HEK293 (cell line): ENCODE results near the gene ISG15.

Source experiments
- GLIS1 ChIP-seq: fragments of 450-650 bp; formaldehyde crosslinking; IDR thresholded peaks from 2 replicates; pipeline ENCODE4 v1.5.1; 2016; ENCODE audit warnings: missing biosample characterization, missing genetic modification characterization
- GLIS2 ChIP-seq: fragments of 450-650 bp; formaldehyde crosslinking; IDR thresholded peaks from 2 replicates; pipeline ENCODE4 v1.5.1; 2016; ENCODE audit warnings: missing biosample characterization, missing genetic modification characterization
- KLF16 ChIP-seq: fragments of 450-650 bp; formaldehyde crosslinking; IDR thresholded peaks from 2 replicates; pipeline ENCODE4 v1.5.1; 2017; ENCODE audit warnings: missing biosample characterization, missing genetic modification characterization
- KLF7 ChIP-seq: fragments of 450-650 bp; formaldehyde crosslinking; IDR thresholded peaks from 2 replicates; pipeline ENCODE4 v1.5.1; 2016; ENCODE audit warnings: missing biosample characterization, missing genetic modification characterization, borderline replicate concordance
- KLF9 ChIP-seq: fragments of 450-650 bp; formaldehyde crosslinking; IDR thresholded peaks from 2 replicates; pipeline ENCODE4 v1.5.1; 2016; ENCODE audit warnings: missing biosample characterization, missing genetic modification characterization, low read depth
- PRDM1 ChIP-seq: fragments of 450-650 bp; formaldehyde crosslinking; IDR thresholded peaks from 2 replicates; pipeline ENCODE4; 2016; ENCODE audit warnings: missing biosample characterization, missing genetic modification characterization
- REPIN1 ChIP-seq: fragments of 450-650 bp; formaldehyde crosslinking; IDR thresholded peaks from 2 replicates; pipeline ENCODE4 v1.5.1; 2017; ENCODE audit warnings: missing biosample characterization, missing genetic modification characterization, low read depth
- SP2 ChIP-seq: fragments of 450-650 bp; formaldehyde crosslinking; IDR thresholded peaks from 2 replicates; pipeline ENCODE4 v1.5.1; 2016; ENCODE audit warnings: missing biosample characterization, missing genetic modification characterization
- SP3 ChIP-seq: fragments of 450-650 bp; formaldehyde crosslinking; IDR thresholded peaks from 2 replicates; pipeline ENCODE4 v1.5.1; 2016; ENCODE audit warnings: missing biosample characterization, missing genetic modification characterization
- YY2 ChIP-seq: fragments of 450-650 bp; formaldehyde crosslinking; IDR thresholded peaks from 2 replicates; pipeline ENCODE4 v1.5.1; 2016; ENCODE audit warnings: missing biosample characterization, missing genetic modification characterization
- ZBTB20 ChIP-seq: fragments of 450-650 bp; formaldehyde crosslinking; IDR thresholded peaks from 2 replicates; pipeline ENCODE4 v1.5.1; 2016; ENCODE audit warnings: missing biosample characterization, missing genetic modification characterization
- ZBTB21 ChIP-seq: fragments of 450-650 bp; formaldehyde crosslinking; IDR thresholded peaks from 2 replicates; pipeline ENCODE4 v1.5.1; 2017; ENCODE audit warnings: missing biosample characterization, missing genetic modification characterization
- ZBTB49 ChIP-seq: fragments of 450-650 bp; formaldehyde crosslinking; IDR thresholded peaks from 2 replicates; pipeline ENCODE4 v1.5.1; 2016; ENCODE audit warnings: missing biosample characterization, missing genetic modification characterization, low read depth
- ZBTB7A ChIP-seq: fragments of 450-650 bp; formaldehyde crosslinking; IDR thresholded peaks from 2 replicates; pipeline ENCODE4 v1.5.1; 2016; ENCODE audit warnings: low read depth, missing biosample characterization, missing genetic modification characterization
- ZBTB8A ChIP-seq: fragments of 450-650 bp; formaldehyde crosslinking; IDR thresholded peaks from 2 replicates; pipeline ENCODE4 v1.5.1; 2016; ENCODE audit warnings: missing biosample characterization, missing genetic modification characterization
- ZFHX2 ChIP-seq: fragments of 450-650 bp; formaldehyde crosslinking; conservative IDR thresholded peaks from 2 replicates; pipeline ENCODE4 v1.5.1; 2016; ENCODE audit warnings: missing biosample characterization, missing genetic modification characterization
- ZFP37 ChIP-seq: fragments of 450-650 bp; formaldehyde crosslinking; IDR thresholded peaks from 2 replicates; pipeline ENCODE4 v1.5.1; 2016; ENCODE audit warnings: missing biosample characterization, missing genetic modification characterization
- ZFP41 ChIP-seq: fragments of 450-650 bp; formaldehyde crosslinking; IDR thresholded peaks from 2 replicates; pipeline ENCODE4 v1.5.1; 2016; ENCODE audit warnings: missing biosample characterization, missing genetic modification characterization, borderline replicate concordance
- ZFP69B ChIP-seq: fragments of 450-650 bp; formaldehyde crosslinking; IDR thresholded peaks from 2 replicates; pipeline ENCODE4 v1.5.1; 2016; ENCODE audit warnings: missing biosample characterization, missing genetic modification characterization
- ZIC2 ChIP-seq: fragments of 450-650 bp; formaldehyde crosslinking; IDR thresholded peaks from 2 replicates; pipeline ENCODE4 v1.5.1; 2016; ENCODE audit warnings: missing biosample characterization, missing genetic modification characterization
- ZNF140 ChIP-seq: fragments of 450-650 bp; formaldehyde crosslinking; IDR thresholded peaks from 2 replicates; pipeline ENCODE4 v1.5.1; 2016; ENCODE audit warnings: missing biosample characterization, missing genetic modification characterization
- ZNF16 ChIP-seq: fragments of 450-650 bp; formaldehyde crosslinking; IDR thresholded peaks from 2 replicates; pipeline ENCODE4 v1.5.1; 2016; ENCODE audit warnings: low read depth, missing biosample characterization, missing genetic modification characterization
- ZNF266 ChIP-seq: fragments of 450-650 bp; formaldehyde crosslinking; IDR thresholded peaks from 2 replicates; pipeline ENCODE4 v1.5.1; 2016; ENCODE audit warnings: missing biosample characterization, missing genetic modification characterization, low read depth
- ZNF311 ChIP-seq: fragments of 450-650 bp; formaldehyde crosslinking; IDR thresholded peaks from 2 replicates; pipeline ENCODE4 v1.5.1; 2017; ENCODE audit warnings: missing biosample characterization, missing genetic modification characterization, borderline replicate concordance
- ZNF366 ChIP-seq: fragments of 450-650 bp; formaldehyde crosslinking; conservative IDR thresholded peaks from 2 replicates; pipeline ENCODE4 v1.5.1; 2016; ENCODE audit warnings: missing biosample characterization, missing genetic modification characterization
- ZNF394 ChIP-seq: fragments of 450-650 bp; formaldehyde crosslinking; IDR thresholded peaks from 2 replicates; pipeline ENCODE4 v1.5.1; 2016; ENCODE audit warnings: missing biosample characterization, missing genetic modification characterization, mild to moderate bottlenecking, moderate library complexity, borderline replicate concordance
- ZNF488 ChIP-seq: fragments of 450-650 bp; formaldehyde crosslinking; IDR thresholded peaks from 2 replicates; pipeline ENCODE4 v1.5.1; 2016; ENCODE audit warnings: missing biosample characterization, missing genetic modification characterization
- ZNF529 ChIP-seq: fragments of 450-650 bp; formaldehyde crosslinking; IDR thresholded peaks from 2 replicates; pipeline ENCODE4 v1.5.1; 2017; ENCODE audit warnings: missing genetic modification characterization, missing biosample characterization; ENCODE audit not compliant: insufficient replicate concordance
- ZNF548 ChIP-seq: fragments of 450-650 bp; formaldehyde crosslinking; IDR thresholded peaks from 2 replicates; pipeline ENCODE4 v1.5.1; 2016; ENCODE audit warnings: missing biosample characterization, missing genetic modification characterization
- ZNF561 ChIP-seq: fragments of 450-650 bp; IDR thresholded peaks from 2 replicates; pipeline ENCODE4 v1.5.1; 2018; ENCODE audit warnings: missing biosample characterization, missing genetic modification characterization, borderline replicate concordance
- ZNF600 ChIP-seq: fragments of 450-650 bp; formaldehyde crosslinking; IDR thresholded peaks from 2 replicates; pipeline ENCODE4 v1.5.1; 2016; ENCODE audit warnings: missing biosample characterization, missing genetic modification characterization
- ZNF660 ChIP-seq: fragments of 450-650 bp; IDR thresholded peaks from 2 replicates; pipeline ENCODE4 v1.5.1; 2018; ENCODE audit warnings: missing biosample characterization, mild to moderate bottlenecking, missing genetic modification characterization
- ZNF707 ChIP-seq: fragments of 450-650 bp; formaldehyde crosslinking; IDR thresholded peaks from 2 replicates; pipeline ENCODE4 v1.5.1; 2016; ENCODE audit warnings: missing biosample characterization, missing genetic modification characterization
- ZNF837 ChIP-seq: fragments of 450-650 bp; formaldehyde crosslinking; IDR thresholded peaks from 2 replicates; pipeline ENCODE4 v1.5.1; 2016; ENCODE audit warnings: missing biosample characterization, missing genetic modification characterization
- ZXDB ChIP-seq: fragments of 450-650 bp; formaldehyde crosslinking; IDR thresholded peaks from 2 replicates; pipeline ENCODE4 v1.5.1; 2016; ENCODE audit warnings: missing biosample characterization, missing genetic modification characterization

ISG15 gene

GRCh38 chr1:1013105-1013921, at the start of gene ISG15 (continued):
- TF ChIP-seq ZBTB7A (tag by site-specific recombination), result 0 out of 2 replicates have a peak, but pooled peaks have one; percentile 23
- peak; percentile 63 for TF ChIP-seq ZNF366
- no peak for TF ChIP-seq ZBTB21 (tag by site-specific recombination)
- TF ChIP-seq KLF16 (tag by site-specific recombination), result no peak
- no peak for TF ChIP-seq ZNF16 (tag by site-specific recombination)
- peak; percentile 51; the same call in 1 of the 2 replicates for TF ChIP-seq ZNF561 (tag by site-specific recombination)
- TF ChIP-seq GLIS2, result peak; percentile 35
- no peak for TF ChIP-seq ZNF529 (tag by site-specific recombination)
- TF ChIP-seq ZNF707 (tag by site-specific recombination), result no peak
- TF ChIP-seq ZFP69B (tag by site-specific recombination), result no peak
- TF ChIP-seq ZNF660, result 0 out of 2 replicates have a peak, but pooled peaks have one; percentile 40
- no peak for TF ChIP-seq ZBTB20 (tag by site-specific recombination)
- peak; percentile 95 for TF ChIP-seq ZNF600 (tag by site-specific recombination)
- TF ChIP-seq ZFHX2 (tag by site-specific recombination), result peak; percentile 8; the same call in 1 of the 2 replicates
- TF ChIP-seq YY2, result no peak
- no peak for TF ChIP-seq ZNF140
- peak; percentile 12; the same call in 1 of the 2 replicates for TF ChIP-seq KLF7 (tag by site-specific recombination)
- TF ChIP-seq ZNF394 (tag by site-specific recombination), result no peak
- TF ChIP-seq PRDM1 (tag by site-specific recombination), result peak; percentile 91
- peak; percentile 91 for TF ChIP-seq KLF9 (tag by site-specific recombination)
- peak; percentile 49 for TF ChIP-seq SP3 (tag by site-specific recombination)
- peak; percentile 37 for TF ChIP-seq SP2 (tag by site-specific recombination)
- TF ChIP-seq ZXDB (tag by site-specific recombination), result peak; percentile 35; the same call in 1 of the 2 replicates
- TF ChIP-seq REPIN1 (tag by site-specific recombination), result no peak
- TF ChIP-seq ZIC2 (tag by site-specific recombination), result 0 out of 2 replicates have a peak, but pooled peaks have one; percentile 6
- no peak for TF ChIP-seq ZNF837 (tag by site-specific recombination)
- TF ChIP-seq ZBTB8A, result peak; percentile 46; the same call in 1 of the 2 replicates
- no peak for TF ChIP-seq ZNF311 (tag by site-specific recombination)
- no peak for TF ChIP-seq ZBTB49 (tag by site-specific recombination)
- TF ChIP-seq ZFP37 (tag by site-specific recombination), result no peak
- TF ChIP-seq ZNF266 (tag by site-specific recombination), result no peak
- no peak for TF ChIP-seq ZNF548 (tag by site-specific recombination)
- no peak for TF ChIP-seq ZNF488 (tag by site-specific recombination)
- TF ChIP-seq ZFP41, result no peak
- TF ChIP-seq GLIS1 (tag by site-specific recombination), result peak; percentile 48; the same call in 1 of the 2 replicates
